GM18870 (cell line): ENCODE measurements around the gene ACOX2.
"Not testable (repeated sequence)": the region's sequence is repeated elsewhere in the genome, so short reads cannot be mapped to it uniquely, and the experiment has no call there.

Experiments
- ATAC-seq: cut with Tn5 transposase; IDR thresholded peaks from one replicate; pipeline ENCODE4 v1.9.1; 2021; ENCODE audit warnings: moderate library complexity; ENCODE audit not compliant: unreplicated experiment

ACOX2 gene

DNA sequence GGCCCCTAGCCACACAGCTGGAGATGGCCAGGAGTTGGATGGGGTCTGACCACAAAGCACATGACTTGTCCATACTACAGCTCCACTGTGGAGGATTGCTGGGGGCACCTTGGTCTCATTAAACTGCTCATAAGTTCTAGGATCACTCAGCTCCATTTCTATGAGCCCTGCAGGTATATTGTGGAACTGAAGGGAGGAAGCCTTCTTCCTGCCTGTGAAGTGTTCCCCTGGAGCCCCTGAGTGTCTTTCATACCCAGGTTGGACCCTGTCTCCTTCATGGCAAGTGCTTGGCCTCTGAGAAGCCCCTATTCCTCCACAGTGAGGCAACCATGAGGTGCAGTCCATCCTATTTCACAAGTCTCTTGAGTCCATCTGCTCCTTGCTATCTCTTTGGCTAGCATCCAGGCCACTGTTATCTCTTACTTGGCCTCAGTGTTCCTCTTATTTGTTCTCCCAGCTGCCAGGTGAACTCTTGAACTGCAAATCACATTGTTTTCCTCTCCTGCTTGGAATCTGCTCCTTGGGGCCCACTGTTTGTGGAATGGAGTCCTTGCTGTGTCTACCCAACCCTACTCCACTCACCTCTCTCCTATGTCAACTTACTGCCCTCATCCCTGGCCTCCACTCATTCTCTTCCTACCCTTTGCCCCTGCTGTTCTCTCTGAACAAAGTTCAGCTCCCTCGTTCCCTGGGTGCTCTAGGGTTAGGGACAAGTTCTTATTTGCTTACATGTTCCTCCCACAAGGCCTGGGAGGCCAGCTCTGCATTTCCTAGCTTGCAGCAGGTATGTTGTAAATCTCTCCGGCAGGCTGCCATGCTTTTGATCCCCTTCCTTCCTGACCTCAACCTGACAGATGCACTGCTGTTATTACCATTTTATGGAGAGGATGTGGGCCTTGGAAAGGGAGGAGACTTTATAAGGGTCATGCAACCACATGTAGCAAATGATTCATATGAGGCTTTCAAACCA lies 1.2 kb downstream of the ACOX2 start:
- no peak for ATAC-seq

DNA sequence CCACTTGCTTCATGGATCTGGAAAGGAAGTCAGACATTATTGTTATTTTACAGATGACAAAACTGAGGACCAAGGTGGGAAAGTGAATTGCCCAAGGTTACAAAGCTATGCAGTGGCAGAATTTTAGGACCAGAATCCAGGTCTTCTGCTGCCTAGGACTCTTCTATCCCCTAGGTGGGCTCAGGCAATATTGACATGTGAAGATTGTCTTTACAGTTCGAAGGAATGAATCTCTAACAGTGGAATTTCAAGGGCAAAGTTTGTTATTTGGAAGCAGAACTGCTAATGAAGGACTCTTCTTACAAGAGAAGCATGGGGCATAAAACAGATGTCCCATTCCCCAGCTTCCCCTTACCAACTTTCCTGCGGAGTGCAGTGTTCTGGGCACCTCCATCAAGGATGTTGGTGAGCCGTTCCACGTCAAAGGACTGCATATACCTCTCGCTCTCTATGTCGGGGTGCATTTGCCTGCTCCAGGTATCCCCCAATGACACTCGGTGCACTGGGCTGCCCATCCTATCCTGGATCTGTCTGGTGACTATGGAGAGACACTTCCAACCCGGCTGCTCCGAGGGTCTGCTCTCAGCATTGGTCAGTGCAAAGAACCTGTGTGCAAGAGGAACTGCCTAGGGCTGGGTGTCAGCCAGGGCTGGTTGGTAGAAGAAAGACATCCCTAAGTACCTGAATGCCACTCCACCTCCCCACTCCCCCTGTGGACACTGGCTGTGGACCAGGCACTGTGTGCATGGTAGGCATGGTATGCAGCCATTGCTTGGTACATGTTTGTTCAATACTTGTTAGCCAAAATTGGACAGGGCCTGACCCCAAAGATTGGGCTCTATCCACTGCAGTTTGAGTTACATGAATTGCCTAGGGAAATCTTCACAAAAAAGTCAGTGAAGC lies 2.1 kb downstream of the ACOX2 start:
- ATAC-seq: no peak

DNA sequence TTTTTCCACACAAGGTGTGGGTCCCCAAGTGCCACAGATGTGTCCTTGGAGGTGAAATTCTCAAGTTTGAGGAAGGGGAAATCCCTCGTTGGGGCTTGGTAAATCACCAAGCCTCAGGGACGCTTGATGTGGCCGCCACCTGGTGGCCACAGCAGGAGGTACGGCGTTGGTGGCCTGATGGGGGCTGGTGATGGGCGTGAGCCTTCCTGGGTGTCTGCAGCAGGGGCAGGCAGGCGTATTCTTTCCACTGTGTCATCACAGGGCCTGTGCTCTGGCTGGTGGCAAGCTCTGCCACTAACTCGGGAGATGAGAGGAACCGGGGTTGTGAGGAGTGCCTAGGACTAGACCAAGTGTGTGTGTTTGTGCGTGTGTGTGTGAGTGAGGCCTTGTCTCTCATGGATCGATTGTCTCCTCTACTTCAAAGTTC lies 4.2 kb downstream of the ACOX2 start:
- ATAC-seq: peak; percentile 62

DNA sequence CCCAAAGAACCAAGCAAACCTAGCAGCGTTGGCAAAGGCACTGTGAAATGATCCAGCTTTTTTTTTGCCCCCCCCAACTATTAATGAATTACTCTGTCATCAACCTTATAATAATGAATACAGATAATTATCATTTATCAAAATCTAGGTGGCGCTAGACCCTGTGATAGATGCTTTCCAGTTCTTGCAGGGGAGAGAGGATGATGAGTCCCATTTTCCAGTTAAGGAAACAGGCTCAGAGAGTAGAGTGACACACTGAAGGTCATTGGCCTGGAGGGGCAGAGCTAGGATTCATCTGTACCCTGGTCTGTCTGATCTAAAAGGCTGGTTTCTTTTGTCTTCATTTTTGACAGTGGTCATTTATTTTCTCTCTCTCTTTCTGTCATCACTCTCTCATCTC lies 5.0 kb downstream of the ACOX2 start:
- no peak for ATAC-seq

DNA sequence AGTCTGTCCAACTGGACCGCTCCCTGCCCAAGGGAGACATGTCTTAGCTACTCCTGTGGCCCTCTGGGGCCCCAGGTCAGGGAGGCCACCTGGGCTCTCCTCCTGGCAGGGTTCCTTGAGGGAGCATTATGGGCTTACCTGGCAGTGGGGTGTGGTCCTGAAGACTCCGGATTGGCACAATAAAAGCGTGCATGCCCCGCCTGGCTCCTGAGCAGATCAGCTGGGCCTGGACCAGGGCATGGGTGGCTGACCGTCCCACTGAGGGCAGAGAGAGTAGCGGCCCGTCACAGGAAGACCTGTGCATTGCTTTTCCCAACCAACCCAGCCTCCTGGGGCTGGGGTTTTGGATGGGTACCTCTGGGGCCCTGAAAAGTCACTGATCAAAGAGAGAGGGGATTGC lies 5.4 kb downstream of the ACOX2 start:
- ATAC-seq: no peak

DNA sequence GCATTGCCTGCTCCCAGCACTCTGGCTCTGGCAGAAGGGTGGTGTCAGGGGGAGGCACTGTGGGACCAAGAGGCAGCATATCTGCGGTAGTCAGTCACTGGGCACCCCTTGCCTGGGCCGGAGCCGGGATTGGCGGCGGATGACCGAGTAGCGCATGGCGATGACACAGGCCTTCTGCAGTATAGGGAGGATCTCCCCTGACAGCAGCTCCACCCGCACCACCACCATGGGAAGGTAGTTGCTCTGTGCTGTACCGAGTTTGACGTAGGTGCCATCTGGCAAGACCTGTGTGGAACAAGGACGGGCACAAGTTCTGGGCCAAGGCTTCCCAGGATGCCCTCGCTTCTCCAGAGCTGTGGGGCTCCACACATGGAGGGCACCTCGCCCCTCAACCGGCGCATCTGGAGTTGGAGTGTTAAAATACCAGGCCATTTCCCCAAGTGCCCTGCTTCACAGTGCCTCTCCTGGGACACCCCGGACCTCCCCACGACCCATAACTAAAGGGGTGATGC lies 6.6 kb downstream of the ACOX2 start:
- no peak for ATAC-seq

DNA sequence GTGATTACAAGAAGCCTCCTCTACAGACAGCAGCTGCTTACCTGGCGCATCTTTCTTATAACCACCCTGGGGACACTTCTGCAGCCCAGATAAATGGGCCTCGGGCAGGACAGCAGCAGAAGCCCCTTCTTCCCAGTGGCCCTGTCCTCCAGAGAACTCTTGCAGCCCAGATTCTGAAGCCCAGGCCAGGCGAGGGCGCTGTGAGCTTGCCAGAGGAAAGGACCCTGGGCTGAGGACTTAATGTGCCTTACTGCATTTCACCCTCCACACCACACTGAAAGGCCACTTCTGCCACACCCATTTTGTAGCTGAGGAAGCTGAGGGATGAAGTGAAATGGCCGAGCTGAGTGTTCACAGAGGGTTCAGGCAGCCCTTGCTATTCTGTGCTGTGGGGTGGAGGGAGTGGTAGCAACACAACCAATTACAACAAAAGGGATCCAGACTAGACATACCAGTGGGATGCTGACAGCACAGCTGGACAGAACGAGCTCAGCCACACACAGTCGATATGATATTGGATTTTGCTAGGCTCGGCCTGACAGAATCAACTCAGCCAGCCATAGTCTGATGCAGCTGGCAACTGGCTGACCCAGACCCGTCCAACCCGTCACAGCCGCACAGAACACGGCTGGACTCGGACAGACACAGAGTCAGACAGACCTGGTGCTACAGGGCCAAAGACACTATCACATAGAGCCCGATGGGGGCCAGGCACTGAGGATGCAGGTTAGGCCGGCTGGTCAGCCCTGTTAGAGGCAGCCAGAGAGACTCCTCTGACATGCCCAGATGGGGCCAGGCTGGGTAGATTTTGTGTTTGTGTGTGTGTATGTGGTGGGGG lies 7.3 kb downstream of the ACOX2 start:
- no peak for ATAC-seq

DNA sequence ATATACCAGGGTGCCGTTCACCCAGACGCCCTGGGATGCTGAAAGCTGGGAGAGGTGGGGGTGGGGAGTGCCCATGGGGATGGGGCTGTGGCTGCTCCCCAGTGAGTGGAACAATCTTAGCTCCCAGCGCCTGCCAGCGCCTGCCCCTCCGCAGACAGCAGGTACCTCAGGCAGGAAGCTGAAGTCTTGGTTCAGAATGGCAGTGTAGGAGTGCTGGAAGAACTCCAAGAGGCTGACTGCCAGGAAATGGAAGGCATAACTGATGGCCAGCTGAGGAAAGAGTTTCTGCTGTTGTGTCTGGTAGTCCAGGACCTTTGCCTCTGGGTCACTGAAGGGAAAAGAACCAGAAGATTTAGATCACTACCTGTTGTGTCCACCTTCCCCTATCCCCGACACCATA lies 8.4 kb downstream of the ACOX2 start:
- no peak for ATAC-seq

DNA sequence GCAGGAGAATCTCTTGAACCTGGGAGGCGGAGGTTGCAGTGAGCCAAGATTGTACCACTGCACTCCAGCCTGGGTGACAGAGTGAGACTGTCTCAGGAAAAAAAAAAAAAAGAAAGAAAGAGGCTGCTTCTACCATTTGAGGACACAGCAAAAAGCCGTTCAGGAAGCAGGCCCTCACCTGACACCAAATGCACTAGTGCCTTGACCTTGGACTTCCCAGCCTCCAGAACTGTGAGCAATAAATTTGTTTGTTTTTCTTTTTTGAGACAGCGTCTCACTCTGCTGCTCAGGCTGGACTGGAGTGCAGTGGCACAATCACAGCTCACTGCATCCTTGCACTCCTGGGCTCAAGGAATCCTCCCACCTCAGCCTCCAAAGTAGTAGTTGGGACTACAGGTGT lies 9.6 kb downstream of the ACOX2 start:
- not testable (repeated sequence) for ATAC-seq

DNA sequence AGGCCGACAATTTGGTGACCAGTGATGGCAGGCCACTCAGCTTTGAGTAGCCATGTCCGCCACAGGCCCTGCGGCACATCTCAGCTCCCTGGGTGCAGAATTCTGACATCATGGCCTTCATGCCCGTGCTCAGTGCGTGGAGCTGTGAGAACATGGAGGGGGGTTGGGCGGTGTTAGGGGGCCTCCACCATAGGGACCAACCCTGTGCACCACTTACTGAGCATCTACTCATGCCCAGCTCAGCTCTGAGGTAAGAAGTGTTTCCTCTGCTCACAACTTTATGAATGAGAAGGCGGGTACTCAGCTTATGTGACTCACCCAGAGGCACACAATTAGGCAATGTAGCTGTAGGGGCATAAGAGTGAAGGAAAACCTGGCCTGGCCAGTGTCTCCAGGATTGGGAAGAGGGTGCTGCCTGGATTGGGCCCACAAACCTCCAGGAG lies 10.5 kb downstream of the ACOX2 start:
- no peak for ATAC-seq

DNA sequence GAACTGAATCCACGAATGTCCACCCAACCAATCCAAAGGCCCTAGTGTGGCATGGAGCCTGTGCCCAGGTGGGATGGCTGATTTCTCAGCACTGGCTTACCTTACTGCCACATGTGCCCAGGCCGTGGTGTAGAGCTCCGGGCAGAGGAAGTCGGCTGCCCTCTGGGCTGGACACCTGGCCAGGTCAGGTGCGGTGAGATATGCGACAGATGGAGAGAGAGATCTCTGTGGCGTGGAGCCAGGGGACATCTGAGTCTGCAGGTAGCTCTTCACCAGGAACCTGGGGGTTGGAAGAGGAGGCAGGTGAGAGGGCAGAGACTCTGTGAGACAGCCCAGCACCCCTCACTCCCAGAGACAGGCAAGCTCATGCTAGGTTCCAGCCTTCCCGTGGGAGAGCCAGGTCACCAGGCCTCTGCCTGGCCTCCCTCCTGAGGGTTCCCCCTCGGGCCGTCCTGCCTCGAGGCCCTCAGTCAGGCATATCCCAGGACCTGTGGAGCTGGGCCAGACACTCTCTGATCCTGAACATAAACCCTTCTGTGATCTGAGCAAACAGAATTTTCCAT lies 12.6 kb downstream of the ACOX2 start:
- no peak for ATAC-seq

DNA sequence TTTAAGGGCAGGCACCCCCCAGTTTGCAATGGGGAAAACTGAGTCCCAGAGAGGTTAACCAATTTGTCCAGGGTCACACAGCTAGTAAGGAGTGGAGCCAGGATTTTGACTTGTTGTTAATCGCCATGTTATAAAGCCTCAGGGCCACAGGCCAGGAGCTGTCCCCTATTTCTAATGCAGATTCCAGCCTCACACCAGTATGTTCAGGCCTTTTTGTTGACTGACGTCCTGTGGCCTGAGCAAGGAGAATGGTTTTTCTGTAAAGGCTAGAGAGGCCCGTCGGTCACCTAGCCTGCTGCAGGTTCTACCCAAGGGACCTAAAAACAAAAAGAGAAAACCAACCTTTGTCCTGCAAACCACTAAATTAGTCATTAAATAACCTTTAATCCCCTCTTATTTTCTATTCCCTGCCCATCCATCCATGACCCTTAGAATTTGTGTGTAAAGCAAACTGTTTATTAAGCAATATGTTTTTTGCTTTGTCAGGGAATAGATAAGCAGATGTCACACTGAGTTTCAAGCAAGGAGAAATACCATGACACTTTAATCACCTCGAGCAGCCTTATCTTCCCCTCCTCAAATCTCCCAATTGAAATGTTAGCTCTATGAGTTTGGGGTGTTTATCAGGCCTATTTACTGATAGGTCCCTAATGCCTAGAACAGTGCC lies 14.1 kb downstream of the ACOX2 start:
- no peak for ATAC-seq

DNA sequence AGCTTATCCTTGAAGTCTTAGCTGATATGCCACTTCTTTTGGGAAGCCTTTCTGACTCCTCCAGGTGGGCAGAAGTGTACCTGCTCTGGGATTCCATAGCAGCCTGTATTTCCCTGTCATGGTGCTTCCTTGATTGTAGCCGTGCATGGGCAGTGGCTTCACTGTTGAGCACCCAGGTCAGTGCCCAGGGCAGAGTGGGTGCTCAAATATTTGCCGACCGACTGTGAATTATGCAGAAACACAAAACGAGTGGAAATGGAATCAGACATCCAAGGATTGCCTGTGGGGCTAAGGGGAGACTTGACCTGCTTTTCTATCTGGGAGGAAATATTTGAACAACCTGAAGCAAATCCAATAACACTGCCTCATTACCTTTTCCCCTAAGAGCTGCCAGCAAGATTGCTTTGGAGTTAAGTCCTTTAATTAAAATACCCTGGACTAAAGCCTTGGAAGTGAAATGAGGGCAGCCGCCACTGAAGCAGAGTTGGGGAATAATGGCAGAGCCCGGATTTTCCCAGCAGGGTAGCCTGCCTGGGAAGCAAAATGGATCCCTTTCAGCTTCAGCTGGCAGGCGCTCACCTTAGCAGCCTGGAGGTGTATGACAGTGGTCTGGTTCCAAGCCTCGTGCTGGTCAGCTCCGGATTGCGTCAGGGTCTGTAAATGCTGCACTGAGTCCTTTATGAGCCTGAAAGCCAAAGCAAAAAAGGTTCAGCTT lies 14.9 kb downstream of the ACOX2 start:
- no peak for ATAC-seq

DNA sequence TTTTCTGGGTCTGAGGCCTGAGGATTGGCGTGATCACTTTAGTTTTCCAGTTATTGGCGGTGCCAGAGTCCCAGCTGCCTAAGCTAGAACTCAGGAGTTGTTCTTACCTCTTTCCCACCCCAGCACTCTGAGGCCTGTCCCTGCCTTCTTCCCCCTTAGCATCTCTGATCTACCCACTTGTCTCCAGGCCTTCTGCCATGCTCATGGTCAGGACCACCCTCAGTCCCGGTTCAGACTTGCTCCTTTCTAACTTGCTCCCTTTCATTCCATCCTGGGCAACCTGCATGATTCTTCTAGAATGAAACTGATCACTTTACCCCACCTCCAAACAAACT lies 15.7 kb downstream of the ACOX2 start:
- no peak for ATAC-seq

DNA sequence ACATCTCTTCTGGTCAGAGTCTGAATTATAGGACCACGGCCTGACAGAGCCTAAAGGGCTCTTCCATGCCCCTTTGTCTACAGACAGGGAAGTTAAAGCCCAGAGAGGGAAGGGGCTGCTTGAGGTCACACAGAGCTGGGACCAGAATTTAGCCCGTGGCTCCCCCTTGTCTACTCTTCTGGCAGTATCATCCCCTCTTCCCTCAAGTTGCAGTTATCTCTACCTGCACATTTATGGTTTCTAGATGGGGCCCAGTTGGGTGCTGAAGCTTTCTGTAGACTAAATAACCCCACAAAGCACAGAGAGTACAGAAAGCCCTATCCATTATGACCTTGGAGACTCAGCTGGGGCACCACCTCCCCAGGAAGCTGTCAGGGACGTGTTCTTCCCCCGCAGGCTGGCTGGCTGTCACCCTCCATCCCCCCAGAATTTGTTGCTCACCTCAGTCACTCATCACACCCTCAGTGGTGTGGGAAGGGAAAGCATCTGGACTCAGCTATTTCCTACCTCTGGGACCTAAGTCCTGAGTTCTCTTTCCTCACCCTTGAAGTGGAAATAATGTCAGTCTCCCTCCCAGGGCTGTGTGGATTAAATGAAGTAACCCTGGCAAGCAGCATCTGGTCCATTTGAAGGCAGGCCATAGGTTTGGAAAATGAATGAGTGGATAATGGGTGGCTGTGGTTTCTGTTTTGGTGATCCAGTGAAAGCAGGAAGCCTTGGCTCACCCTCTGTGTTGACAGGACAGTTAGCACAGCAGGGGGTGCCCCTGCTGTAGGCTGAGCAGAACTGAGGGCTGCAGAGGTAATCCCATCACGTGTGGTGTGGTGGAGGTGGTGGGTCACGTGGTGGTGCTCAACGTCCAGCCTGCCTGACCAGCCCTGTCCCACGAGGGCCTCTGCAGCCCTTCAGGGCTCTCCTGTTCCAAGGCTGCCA lies 16.3 kb downstream of the ACOX2 start:
- no peak for ATAC-seq

DNA sequence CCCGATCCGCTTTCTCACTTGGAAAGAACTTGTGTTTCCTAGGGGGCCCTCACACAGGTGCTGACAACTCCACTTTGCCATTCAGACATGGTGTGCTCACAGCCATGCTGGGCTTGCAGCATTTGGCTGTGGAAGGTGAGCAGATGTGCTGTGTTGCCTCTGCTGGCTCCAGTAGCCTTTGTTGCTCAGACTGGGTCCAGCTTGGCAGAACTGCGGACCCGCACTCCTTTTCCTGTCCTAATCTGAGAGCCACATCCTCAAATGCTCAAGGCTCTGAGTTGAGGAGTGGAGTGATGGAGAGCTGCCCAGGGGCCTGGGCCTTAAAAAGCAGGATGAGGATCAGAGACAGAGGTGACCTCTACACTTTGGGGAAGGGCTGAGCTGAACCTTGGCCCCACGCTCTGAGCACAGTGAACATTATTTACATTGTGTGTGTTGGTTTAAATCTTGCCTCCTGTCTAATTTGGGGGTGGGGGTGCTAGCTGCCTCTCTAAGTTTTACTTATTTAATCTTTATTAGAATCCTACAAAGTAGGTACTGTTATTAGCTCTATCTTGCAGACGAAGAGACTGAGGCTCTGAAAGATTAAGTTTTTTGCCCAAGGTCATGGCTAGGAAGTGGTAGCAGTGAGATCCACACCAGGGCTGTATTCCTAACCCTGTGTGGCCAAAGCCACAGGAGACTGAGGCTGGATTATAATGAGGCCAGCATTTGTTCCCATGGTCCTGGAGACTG lies 17.2 kb downstream of the ACOX2 start:
- ATAC-seq: no peak

DNA sequence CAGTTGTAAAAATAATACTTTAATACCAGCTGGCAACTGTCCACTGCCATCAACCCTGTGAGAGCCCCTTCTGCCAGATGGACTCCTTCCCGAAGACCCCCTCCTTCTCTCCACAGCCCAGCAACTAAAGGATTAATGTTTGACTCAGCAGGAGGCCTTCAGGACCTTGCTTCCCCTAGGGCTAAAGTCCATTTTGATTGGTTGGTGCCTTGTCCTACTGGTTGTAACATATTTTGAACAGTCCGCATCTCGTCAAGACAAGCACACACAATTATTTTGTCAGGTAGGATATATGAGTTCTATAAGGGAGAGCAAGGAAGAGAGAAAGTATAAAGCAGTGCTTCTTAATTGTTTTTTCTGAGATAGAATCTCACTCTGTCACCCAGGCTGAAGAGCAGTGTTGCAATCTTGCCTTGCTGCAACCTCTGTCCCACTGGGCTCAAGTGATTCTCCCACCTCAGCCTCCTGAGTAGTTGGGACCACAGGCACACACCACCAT lies 18.6 kb downstream of the ACOX2 start:
- no peak for ATAC-seq
